DND-41 (cell line): ENCODE measurements around the gene MGAT4C.

Experiments used
- ATAC-seq: fragments of 200-7000 bp; cut with Tn5 transposase; 3 replicates; pipeline ENCODE4 v1.9.1; 2021; ENCODE audit warnings: low read depth; ENCODE audit not compliant: insufficient read depth
- DNase-seq: peaks from one replicate; pipeline ENCODE4 v3.0.0-alpha.2; 2020
- H2AFZ ChIP-seq: 2 replicates; pipeline ENCODE4 v1.6.0; 2012; ENCODE audit warnings: low read depth, low read length
- H3K27ac ChIP-seq: 2 replicates; pipeline ENCODE4 v1.5.1; 2012; ENCODE audit warnings: low read length, inconsistent platforms
- H3K27me3 ChIP-seq: fragments of 200-600 bp; sonication (generic); 2 replicates; pipeline ENCODE4 v1.6.0; 2012; ENCODE audit warnings: low read length, mild to moderate bottlenecking, inconsistent platforms; ENCODE audit not compliant: insufficient read depth, poor library complexity
- H3K36me3 ChIP-seq: 2 replicates; pipeline ENCODE4 v1.5.1; 2012; ENCODE audit warnings: low read length, inconsistent platforms; ENCODE audit not compliant: insufficient read depth
- H3K4me1 ChIP-seq: 2 replicates; pipeline ENCODE4 v1.5.1; 2012; ENCODE audit warnings: mild to moderate bottlenecking, low read length; ENCODE audit not compliant: insufficient read depth
- H3K4me2 ChIP-seq: 2 replicates; pipeline ENCODE4 v1.6.0; 2012; ENCODE audit warnings: mild to moderate bottlenecking, moderate library complexity, low read length, inconsistent platforms; ENCODE audit not compliant: insufficient read depth
- H3K4me3 ChIP-seq, 2 experiments: fragments of 200-600 bp in 1 of 2; shearing (Covaris generic) in 1 of 2; 2 replicates each; pipeline ENCODE4 v1.5.1; 2012 to 2016; ENCODE audit warnings: inconsistent platforms in 2 of 2, low read length in 2 of 2, mild to moderate bottlenecking in 2 of 2, low read depth in 1 of 2, moderate library complexity in 1 of 2
- H3K79me2 ChIP-seq: 2 replicates; pipeline ENCODE4 v1.6.0; 2012; ENCODE audit warnings: low read length, inconsistent platforms; ENCODE audit not compliant: insufficient read depth
- H3K9ac ChIP-seq: 2 replicates; pipeline ENCODE4 v1.6.0; 2012; ENCODE audit warnings: low read depth, mild to moderate bottlenecking, inconsistent platforms, low read length, moderate library complexity
- H3K9me3 ChIP-seq: 2 replicates; pipeline ENCODE4 v1.5.1; 2012; ENCODE audit warnings: low read length, moderate library complexity, mild to moderate bottlenecking, inconsistent platforms; ENCODE audit not compliant: insufficient read depth, severe bottlenecking
- H4K20me1 ChIP-seq: 2 replicates; pipeline ENCODE4 v1.6.0; 2012; ENCODE audit warnings: low read length; ENCODE audit not compliant: insufficient read depth
- CTCF ChIP-seq: IDR thresholded peaks from 2 replicates; pipeline ENCODE4 v1.5.1; 2012; ENCODE audit warnings: borderline replicate concordance, low read length, moderate library complexity, mild to moderate bottlenecking; ENCODE audit not compliant: poor library complexity, severe bottlenecking; ENCODE audit errors: extremely low read depth
- EZH2 ChIP-seq: IDR thresholded peaks from 3 replicates; pipeline ENCODE4 v1.6.1; 2012; ENCODE audit warnings: borderline replicate concordance, low read depth, mild to moderate bottlenecking, moderate library complexity, low read length, inconsistent platforms; ENCODE audit not compliant: severe bottlenecking

Gene MGAT4C

GRCh38 chr12:86052921-86053320 lies 203.3 kb downstream of the MGAT4C start:
- H3K4me2 ChIP-seq = no peak overlapping the region
- H3K79me2 ChIP-seq = no peaks in the 10 kb centered on the region
- no peaks in the 10 kb centered on the region for H3K36me3 ChIP-seq
- H3K9me3 ChIP-seq = no peaks in the 10 kb centered on the region
- no peak for DNase-seq
- H3K4me3 ChIP-seq = no peak overlapping the region
- H3K9ac ChIP-seq = no peak overlapping the region
- no peak for ATAC-seq
- no peaks in the 10 kb centered on the region for H4K20me1 ChIP-seq
- no peak overlapping the region for H2AFZ ChIP-seq
- no peak for TF ChIP-seq EZH2
- TF ChIP-seq CTCF = no peak
- no peaks in the 10 kb centered on the region for H3K4me1 ChIP-seq
- H3K27me3 ChIP-seq = no peaks in the 10 kb centered on the region
- no peak overlapping the region for H3K27ac ChIP-seq

GRCh38 chr12:86050010-86050409 lies 206.2 kb downstream of the MGAT4C start:
- H3K9me3 ChIP-seq = no peaks in the 10 kb centered on the region
- H3K36me3 ChIP-seq = no peaks in the 10 kb centered on the region
- no peaks in the 10 kb centered on the region for H3K27me3 ChIP-seq
- H3K27ac ChIP-seq = no peak overlapping the region
- no peaks in the 10 kb centered on the region for H4K20me1 ChIP-seq
- no peaks in the 10 kb centered on the region for H3K79me2 ChIP-seq
- ATAC-seq (no peak), DNase-seq (no peak)
- H3K4me3 ChIP-seq = no peak overlapping the region
- no peak overlapping the region for H3K4me2 ChIP-seq
- H2AFZ ChIP-seq = no peak overlapping the region
- H3K4me1 ChIP-seq = no peaks in the 10 kb centered on the region
- H3K9ac ChIP-seq = no peak overlapping the region
- no peak for TF ChIP-seq EZH2
- no peak for TF ChIP-seq CTCF

- no peak for ATAC-seq
- Histone ChIP-seq H3K27ac (no peak overlapping the region), H3K36me3 (no peaks in the 10 kb centered on the region), H3K4me1 (no peaks in the 10 kb centered on the region), H4K20me1 (no peaks in the 10 kb centered on the region), H3K9me3 (peaks cover 5% of the 10 kb centered on the region), H3K27me3 (no peaks in the 10 kb centered on the region), H2AFZ (no peak overlapping the region), H3K9ac (no peak overlapping the region), H3K79me2 (no peaks in the 10 kb centered on the region), H3K4me2 (no peak overlapping the region), H3K4me3 (no peak overlapping the region)
- TF ChIP-seq CTCF (no peak), EZH2 (no peak)
- DNase-seq = no peak
Measured at GRCh38 chr12:86044396-86044795, 211.8 kb downstream of the MGAT4C start.

- Histone ChIP-seq H3K4me2 (no peak overlapping the region), H2AFZ (no peak overlapping the region), H4K20me1 (no peaks in the 10 kb centered on the region), H3K79me2 (no peaks in the 10 kb centered on the region), H3K27ac (no peak overlapping the region), H3K9ac (no peak overlapping the region), H3K9me3 (peaks cover 11% of the 10 kb centered on the region), H3K4me1 (no peaks in the 10 kb centered on the region), H3K36me3 (no peaks in the 10 kb centered on the region), H3K27me3 (no peaks in the 10 kb centered on the region), H3K4me3 (no peak overlapping the region)
- no peak for TF ChIP-seq EZH2
- TF ChIP-seq CTCF = no peak
- no peak for DNase-seq
- ATAC-seq = no peak
Measured at GRCh38 chr12:86042062-86042461, 214.1 kb downstream of the MGAT4C start.
